ENCODE data around the gene NT5C1A. TPM values are rescaled to one million over a fixed set of nuclear protein-coding genes. Genes with fewer than 3 reads are reported as not detected.

Gene NT5C1A
- total RNA-seq, 2 donors from 2014 or later: 2.3 to 3.1 TPM

GRCh38 chr1:39656391-39656790, 15.5 kb downstream of the NT5C1A start:
- Histone ChIP-seq H3K4me1 (peaks cover 14% of the 10 kb centered on the region), H3K9me3 (no peaks in the 10 kb centered on the region), H3K4me3 (no peak overlapping the region), H3K36me3 (replicated peaks in 1 of 2; ENCODE audit: insufficient read depth in 1 of 2, low read depth in 2 of 2) (no peaks in the 10 kb centered on the region), H3K27me3 (no peaks in the 10 kb centered on the region), H3K27ac (no peak overlapping the region)
- TF ChIP-seq, protein P1, sequence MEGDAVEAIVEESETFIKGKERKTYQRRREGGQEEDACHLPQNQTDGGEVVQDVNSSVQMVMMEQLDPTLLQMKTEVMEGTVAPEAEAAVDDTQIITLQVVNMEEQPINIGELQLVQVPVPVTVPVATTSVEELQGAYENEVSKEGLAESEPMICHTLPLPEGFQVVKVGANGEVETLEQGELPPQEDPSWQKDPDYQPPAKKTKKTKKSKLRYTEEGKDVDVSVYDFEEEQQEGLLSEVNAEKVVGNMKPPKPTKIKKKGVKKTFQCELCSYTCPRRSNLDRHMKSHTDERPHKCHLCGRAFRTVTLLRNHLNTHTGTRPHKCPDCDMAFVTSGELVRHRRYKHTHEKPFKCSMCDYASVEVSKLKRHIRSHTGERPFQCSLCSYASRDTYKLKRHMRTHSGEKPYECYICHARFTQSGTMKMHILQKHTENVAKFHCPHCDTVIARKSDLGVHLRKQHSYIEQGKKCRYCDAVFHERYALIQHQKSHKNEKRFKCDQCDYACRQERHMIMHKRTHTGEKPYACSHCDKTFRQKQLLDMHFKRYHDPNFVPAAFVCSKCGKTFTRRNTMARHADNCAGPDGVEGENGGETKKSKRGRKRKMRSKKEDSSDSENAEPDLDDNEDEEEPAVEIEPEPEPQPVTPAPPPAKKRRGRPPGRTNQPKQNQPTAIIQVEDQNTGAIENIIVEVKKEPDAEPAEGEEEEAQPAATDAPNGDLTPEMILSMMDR (IDR thresholded peaks at IDR 0.05): no peak
- TF ChIP-seq POLR2A (IDR thresholded peaks at IDR 0.05): no peak
- ATAC-seq (no peak), DNase-seq (no peak)
- intact Hi-C loops (cut with DNase I): no loop called here
- 74 to 75% methylated on average over 2 of the region's 2 CpGs for WGBS, 2 donors

DNA sequence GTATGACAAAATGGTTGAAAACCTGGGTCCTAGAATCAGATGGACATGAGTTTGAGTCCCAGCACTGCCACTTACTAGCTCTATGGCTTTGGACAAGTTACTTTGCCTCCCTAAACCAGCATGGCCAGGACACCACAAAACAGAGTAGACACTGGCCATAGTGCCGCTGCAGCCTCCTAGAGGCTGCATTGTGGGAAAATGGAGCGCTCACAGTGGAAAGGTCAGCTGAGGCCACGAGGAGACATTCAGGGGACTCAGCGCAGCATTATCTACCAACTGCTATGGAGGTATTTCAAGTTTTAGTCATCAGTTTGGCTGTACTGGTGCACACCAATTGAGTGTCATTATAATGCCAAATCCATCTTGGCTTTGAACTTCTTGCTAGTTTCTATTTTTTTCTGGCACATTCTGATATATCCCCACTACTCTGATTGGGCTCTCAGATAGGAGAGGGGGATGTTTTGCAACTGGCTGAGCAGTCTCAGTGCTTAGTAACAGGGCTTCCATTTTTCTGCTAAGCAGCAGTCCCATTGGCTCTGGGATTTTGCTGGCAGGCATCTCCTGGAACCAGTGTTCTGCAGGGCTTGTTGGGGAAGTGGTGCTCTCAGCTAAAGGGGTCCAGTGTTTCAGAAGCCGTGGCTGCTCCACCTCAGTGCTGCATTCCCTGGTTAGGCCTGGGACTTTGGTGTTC, 16.2 kb downstream of the NT5C1A start:
- 75 to 76% methylated on average over 5 of the region's 5 CpGs for WGBS, 2 donors
- H3K27me3 ChIP-seq: no peaks in the 10 kb centered on the region
- no peaks in the 10 kb centered on the region for H3K9me3 ChIP-seq
- H3K36me3 ChIP-seq (replicated peaks in 1 of 2; ENCODE audit: insufficient read depth in 1 of 2, low read depth in 2 of 2): no peaks in the 10 kb centered on the region
- no peak for DNase-seq
- H3K4me1 ChIP-seq: peaks cover 20% of the 10 kb centered on the region
- ATAC-seq: no peak
- intact Hi-C loops (cut with DNase I): no loop called here
- TF ChIP-seq, protein P1 (IDR thresholded peaks at IDR 0.05): no peak
- TF ChIP-seq POLR2A (IDR thresholded peaks at IDR 0.05): no peak
- H3K4me3 ChIP-seq: no peak overlapping the region
- no peak overlapping the region for H3K27ac ChIP-seq

DNA sequence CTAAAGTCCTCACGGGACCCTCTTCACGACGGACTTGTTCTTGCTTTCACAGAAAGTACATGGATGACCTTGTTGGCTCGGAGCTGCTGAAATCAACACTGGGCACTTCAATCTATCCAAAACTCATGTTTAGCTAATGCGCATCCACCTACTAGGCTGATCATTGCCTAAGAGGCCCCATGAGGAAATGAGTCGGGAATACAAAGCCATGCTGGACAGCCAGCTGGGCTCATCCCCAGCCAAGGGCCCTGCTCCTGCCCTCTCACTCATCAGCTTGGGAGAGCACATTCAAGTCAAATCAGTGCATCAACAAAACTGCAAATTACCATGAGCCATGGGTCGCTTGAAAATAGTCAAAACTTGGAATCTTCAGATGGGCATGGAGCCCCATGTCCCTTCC, 17.6 kb downstream of the NT5C1A start:
- no peaks in the 10 kb centered on the region for H3K27me3 ChIP-seq
- intact Hi-C loops (cut with DNase I): loop anchor here (5.0 kb wide), 1 partner anchor 47 kb away; no protein-coding TSS in a partner anchor
- no peak for TF ChIP-seq POLR2A (IDR thresholded peaks at IDR 0.05)
- TF ChIP-seq, protein P1 (IDR thresholded peaks at IDR 0.05): no peak
- peaks cover 26% of the 10 kb centered on the region for H3K4me1 ChIP-seq
- no peak overlapping the region for H3K4me3 ChIP-seq
- DNase-seq: no peak
- WGBS, 2 donors: 67 to 81% methylated on average over 7 of the region's 7 CpGs
- no peaks in the 10 kb centered on the region for H3K9me3 ChIP-seq
- no peak for ATAC-seq
- H3K36me3 ChIP-seq (replicated peaks in 1 of 2; ENCODE audit: insufficient read depth in 1 of 2, low read depth in 2 of 2): no peaks in the 10 kb centered on the region
- H3K27ac ChIP-seq: no peak overlapping the region

- H3K27me3 ChIP-seq: no peaks in the 10 kb centered on the region
- intact Hi-C loops (cut with DNase I): loop anchor here (5.0 kb wide), 1 partner anchor 46 kb away; no protein-coding TSS in a partner anchor
- peak; percentile 81 for ATAC-seq
These were observed 18.3 kb downstream of the NT5C1A start for GRCh38 chr1:39653546-39654031.

More at GRCh38 chr1:39653546-39654031, 18.3 kb downstream of the NT5C1A start:
- Histone ChIP-seq H3K4me1 (peaks cover 30% of the 10 kb centered on the region), H3K27ac (peak overlapping the region in 2 of 4 donors; percentile 1 to 40), H3K4me3 (no peak overlapping the region), H3K9me3 (no peaks in the 10 kb centered on the region), H3K36me3 (replicated peaks in 1 of 2; ENCODE audit: insufficient read depth in 1 of 2, low read depth in 2 of 2) (no peaks in the 10 kb centered on the region)
- peak; percentile 83 to 88 (median 83) for DNase-seq
- 2 to 3% methylated on average over 7 to 8 of the region's 8 CpGs for WGBS, 2 donors
- TF ChIP-seq, protein P1 (IDR thresholded peaks at IDR 0.05): peak; percentile 85 to 95 (median 91)
- TF ChIP-seq POLR2A (IDR thresholded peaks at IDR 0.05): no peak
